ENCODE measurements around the gene KDF1.

DNA sequence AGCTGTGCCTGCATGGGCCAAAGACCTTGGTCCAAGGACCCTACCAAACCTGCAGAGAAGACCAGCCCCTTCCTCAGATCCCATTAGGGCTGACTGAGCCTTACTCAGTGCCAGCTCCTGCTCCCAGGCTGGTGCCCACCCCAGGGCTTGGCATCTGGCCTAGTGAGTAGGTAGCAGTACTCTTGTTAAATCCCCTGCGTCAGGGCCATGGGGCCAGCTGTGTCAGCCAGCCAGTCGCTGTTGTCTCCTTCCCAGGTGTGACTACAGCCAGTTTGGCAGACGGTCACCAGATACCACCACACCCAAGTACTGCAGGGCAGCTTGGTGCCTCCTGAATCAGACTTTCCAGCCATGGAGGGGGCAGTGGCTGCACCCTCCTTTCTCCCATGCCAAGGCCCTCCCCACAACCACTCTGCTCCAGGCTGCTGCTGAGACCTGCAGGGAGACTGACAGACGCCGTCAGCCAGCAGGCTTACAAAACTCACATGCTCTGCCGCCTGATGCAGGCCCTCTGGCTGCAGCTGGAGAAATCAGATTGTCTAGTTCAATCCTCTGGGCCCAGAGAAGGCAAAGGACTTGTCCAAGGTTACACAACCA lies 49.4 kb upstream of the KDF1 start:
- TF ChIP-seq, protein P1, sequence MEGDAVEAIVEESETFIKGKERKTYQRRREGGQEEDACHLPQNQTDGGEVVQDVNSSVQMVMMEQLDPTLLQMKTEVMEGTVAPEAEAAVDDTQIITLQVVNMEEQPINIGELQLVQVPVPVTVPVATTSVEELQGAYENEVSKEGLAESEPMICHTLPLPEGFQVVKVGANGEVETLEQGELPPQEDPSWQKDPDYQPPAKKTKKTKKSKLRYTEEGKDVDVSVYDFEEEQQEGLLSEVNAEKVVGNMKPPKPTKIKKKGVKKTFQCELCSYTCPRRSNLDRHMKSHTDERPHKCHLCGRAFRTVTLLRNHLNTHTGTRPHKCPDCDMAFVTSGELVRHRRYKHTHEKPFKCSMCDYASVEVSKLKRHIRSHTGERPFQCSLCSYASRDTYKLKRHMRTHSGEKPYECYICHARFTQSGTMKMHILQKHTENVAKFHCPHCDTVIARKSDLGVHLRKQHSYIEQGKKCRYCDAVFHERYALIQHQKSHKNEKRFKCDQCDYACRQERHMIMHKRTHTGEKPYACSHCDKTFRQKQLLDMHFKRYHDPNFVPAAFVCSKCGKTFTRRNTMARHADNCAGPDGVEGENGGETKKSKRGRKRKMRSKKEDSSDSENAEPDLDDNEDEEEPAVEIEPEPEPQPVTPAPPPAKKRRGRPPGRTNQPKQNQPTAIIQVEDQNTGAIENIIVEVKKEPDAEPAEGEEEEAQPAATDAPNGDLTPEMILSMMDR (conservative IDR thresholded peaks at IDR 0.05; ENCODE audit: low read length): no peak
- TF ChIP-seq EZH2phosphoT487 (IDR thresholded peaks at IDR 0.05; ENCODE audit: borderline replicate concordance): no peak

Measured in Loucy (cell line).